GM12878 (cell line): ENCODE measurements around the gene RBAK.
"Not testable (repeated sequence)": the region's sequence is repeated elsewhere in the genome, so short reads cannot be mapped to it uniquely, and the experiment has no call there.

Source experiments
- BRCA1 ChIP-seq: IDR thresholded peaks from 2 replicates; pipeline ENCODE4 v1.6.1; 2011; ENCODE audit warnings: low read depth, low read length, improper control_type of control experiment
- CREB1 ChIP-seq: IDR thresholded peaks from 2 replicates; pipeline ENCODE4 v1.6.1; 2012; ENCODE audit warnings: low read depth, mild to moderate bottlenecking, inconsistent platforms
- CTCF ChIP-seq, 3 experiments: IDR thresholded peaks in 2 of 3; conservative IDR thresholded peaks in 1 of 3; 2 replicates each; pipeline ENCODE4 v1.5.1; 2011; ENCODE audit warnings: low read depth in 3 of 3, low read length in 3 of 3, mild to moderate bottlenecking in 3 of 3, control low read depth in 2 of 3, moderate library complexity in 2 of 3, inconsistent platforms in 1 of 3, mixed read lengths in 1 of 3; ENCODE audit not compliant: control insufficient read depth in 2 of 3, insufficient read depth in 1 of 3; ENCODE audit errors: extremely low read depth in 1 of 3
- POLR2A ChIP-seq: IDR thresholded peaks from 2 replicates; pipeline ENCODE4 v1.6.1; 2011; ENCODE audit warnings: low read depth, mild to moderate bottlenecking, low read length
- TAF1 ChIP-seq: IDR thresholded peaks from 2 replicates; pipeline ENCODE4 v1.6.1; 2011; ENCODE audit warnings: mild to moderate bottlenecking, low read depth, low read length, borderline replicate concordance
- ZBTB11 ChIP-seq: fragments of 450-650 bp; formaldehyde crosslinking; IDR thresholded peaks from 2 replicates; pipeline ENCODE4 v1.5.0; 2022; ENCODE audit warnings: mild to moderate bottlenecking, missing genetic modification characterization

GRCh38 chr7:5017626-5018025 is 28.0 kb upstream of the RBAK start:
- TF ChIP-seq BRCA1; CREB1; CTCF (IDR thresholded peaks at IDR 0.05 in 2 of 3, conservative IDR thresholded peaks at IDR 0.05 in 1 of 3; ENCODE audit: control insufficient read depth in 2 of 3, extremely low read depth in 1 of 3, insufficient read depth in 1 of 3, low read depth in 3 of 3, low read length in 3 of 3); ZBTB11; TAF1; POLR2A: not testable (repeated sequence)
